H7 (cell line): Measurements from ENCODE around the gene TLR5. TPM values are rescaled to one million over a fixed set of nuclear protein-coding genes. Genes with fewer than 3 reads are reported as not detected.

Experiments used
- DNase-seq: peaks from one replicate; pipeline ENCODE4 v3.0.0; 2012
- H3K27me3 ChIP-seq: 2 replicates; pipeline ENCODE4 v1.6.0; 2011; ENCODE audit warnings: mild to moderate bottlenecking, low read length; ENCODE audit not compliant: control insufficient read depth, insufficient read depth
- H3K36me3 ChIP-seq: replicated peaks from 2 replicates; pipeline ENCODE4 v1.5.1; 2011; ENCODE audit warnings: low read length; ENCODE audit not compliant: control insufficient read depth, insufficient read depth
- H3K4me3 ChIP-seq: 2 replicates; pipeline ENCODE4 v1.5.1; 2011; ENCODE audit warnings: low read depth, mild to moderate bottlenecking, control low read depth, low read length, moderate library complexity; ENCODE audit not compliant: insufficient read depth
- total RNA-seq: library from RNA; depleted of rRNA; stranded (reverse); fragments of >200 nt; shearing (Covaris generic); gene quantifications from 2 replicates; pipeline ENCODE4 v1.2.3, GENCODE V29; 2014; rRNA removed

TLR5 gene
- total RNA-seq, 1 experiment from 2014 or later = 0.17 TPM

DNA sequence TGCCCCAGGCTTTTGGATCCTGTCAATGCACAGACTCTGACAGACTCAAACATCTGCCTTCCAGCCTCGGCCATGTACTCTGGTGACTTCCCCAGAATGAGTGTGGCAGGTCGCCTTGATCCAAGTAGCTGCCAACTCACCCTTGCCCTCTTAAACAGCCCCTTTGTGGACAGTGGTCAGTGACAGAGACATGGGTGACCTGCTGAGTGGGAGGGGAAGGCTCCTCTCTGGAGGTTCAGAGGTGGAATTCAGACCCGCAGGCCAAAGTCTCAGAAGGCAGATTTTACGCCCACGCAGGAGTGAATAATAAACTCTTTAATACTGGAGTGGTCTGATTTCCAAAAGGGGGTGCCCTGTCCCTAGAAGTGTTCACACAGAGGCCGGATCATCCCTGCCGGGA is 63.5 kb downstream of the TLR5 start:
- DNase-seq = no peak
- Histone ChIP-seq H3K4me3 (no peak overlapping the region), H3K27me3 (no peaks in the 10 kb centered on the region; the same call in none of the 2 replicates), H3K36me3 (no peaks in the 10 kb centered on the region)

- no peaks in the 10 kb centered on the region for H3K36me3 ChIP-seq
- H3K27me3 ChIP-seq = no peaks in the 10 kb centered on the region; the same call in none of the 2 replicates
- DNase-seq = peak; percentile 59
- no peak overlapping the region for H3K4me3 ChIP-seq
These were observed 65.7 kb downstream of the TLR5 start for GRCh38 chr1:223077247-223077833.

- no peak for DNase-seq
- no peak overlapping the region for H3K4me3 ChIP-seq
- H3K36me3 ChIP-seq = no peaks in the 10 kb centered on the region
- H3K27me3 ChIP-seq = no peaks in the 10 kb centered on the region; the same call in none of the 2 replicates
These were observed 66.7 kb downstream of the TLR5 start for GRCh38 chr1:223076362-223076761.

GRCh38 chr1:223075834-223076233 is 67.2 kb downstream of the TLR5 start:
- no peak for DNase-seq
- Histone ChIP-seq H3K27me3 (no peaks in the 10 kb centered on the region; the same call in none of the 2 replicates), H3K36me3 (no peaks in the 10 kb centered on the region), H3K4me3 (no peak overlapping the region)

DNA sequence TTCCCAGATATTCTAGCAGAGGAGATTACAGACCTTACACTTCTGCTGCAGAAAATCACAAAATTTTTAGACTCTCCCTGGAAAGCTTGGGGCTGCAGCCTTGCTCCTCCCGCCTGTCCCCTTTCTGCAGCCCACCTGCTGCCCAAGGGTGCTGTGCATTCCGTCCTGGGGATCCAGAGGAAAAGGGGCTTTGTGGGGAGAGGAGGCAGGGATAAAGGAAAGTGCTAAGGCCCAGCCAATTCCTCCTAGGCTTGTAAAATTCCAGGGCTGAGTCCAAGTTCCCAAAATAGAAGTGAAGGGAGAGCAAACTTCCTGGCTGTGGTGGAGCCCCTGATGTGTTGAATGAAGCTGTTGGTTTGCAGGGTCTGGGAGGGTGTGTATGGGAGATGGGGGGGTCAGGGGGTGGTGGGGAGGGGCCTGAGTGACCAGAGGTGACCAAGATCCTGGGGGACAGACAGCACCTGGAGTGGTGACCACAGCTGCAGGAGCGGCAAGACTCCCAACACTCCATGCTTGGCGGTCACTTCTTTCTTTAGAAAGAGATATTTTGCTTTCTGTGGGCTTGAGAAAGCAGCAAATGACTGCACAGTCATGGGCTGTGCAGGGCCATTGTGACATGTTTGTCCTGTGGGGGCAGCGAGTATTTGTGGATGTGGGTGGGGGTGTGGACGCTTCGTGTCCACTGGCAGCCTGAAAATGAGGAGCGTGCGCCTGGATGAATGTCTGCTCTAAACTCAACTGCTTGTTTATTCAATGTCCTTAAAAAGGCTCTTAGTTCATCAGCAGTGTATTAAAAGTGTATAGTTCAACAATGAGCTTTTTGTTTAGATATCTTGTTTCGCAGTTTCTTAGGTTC is 68.4 kb downstream of the TLR5 start:
- peak; percentile 62 for DNase-seq
- no peaks in the 10 kb centered on the region; the same call in none of the 2 replicates for H3K27me3 ChIP-seq
- no peaks in the 10 kb centered on the region for H3K36me3 ChIP-seq
- H3K4me3 ChIP-seq = no peak overlapping the region

GRCh38 chr1:223068900-223069665 is 74.0 kb downstream of the TLR5 start:
- no peak overlapping the region for H3K4me3 ChIP-seq
- no peak for DNase-seq
- H3K27me3 ChIP-seq = no peaks in the 10 kb centered on the region
- no peaks in the 10 kb centered on the region for H3K36me3 ChIP-seq

DNA sequence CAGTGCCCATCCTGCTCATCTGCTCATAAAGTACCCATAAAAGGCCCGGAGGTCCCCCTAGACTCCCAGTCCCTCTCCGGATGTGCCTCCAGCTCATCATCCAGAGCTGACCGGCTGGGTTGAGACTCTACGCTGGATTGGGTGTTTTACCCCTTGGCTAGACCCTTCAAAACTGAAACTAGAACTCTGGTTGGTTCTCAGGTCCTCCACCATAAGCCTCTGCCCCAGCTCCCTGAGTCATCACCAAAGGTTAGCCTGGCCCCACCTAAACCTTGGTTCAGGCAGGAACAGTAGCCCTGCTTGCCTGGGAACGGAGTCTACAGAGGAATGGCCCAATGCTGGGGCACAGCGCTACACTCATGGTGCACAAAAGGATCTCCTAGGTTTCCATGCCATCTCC is 75.1 kb downstream of the TLR5 start:
- no peak for DNase-seq
- Histone ChIP-seq H3K4me3 (no peak overlapping the region), H3K27me3 (no peaks in the 10 kb centered on the region), H3K36me3 (no peaks in the 10 kb centered on the region)

GRCh38 chr1:223066415-223066814 is 76.6 kb downstream of the TLR5 start:
- DNase-seq = no peak
- Histone ChIP-seq H3K4me3 (no peak overlapping the region), H3K36me3 (no peaks in the 10 kb centered on the region), H3K27me3 (no peaks in the 10 kb centered on the region)

DNA sequence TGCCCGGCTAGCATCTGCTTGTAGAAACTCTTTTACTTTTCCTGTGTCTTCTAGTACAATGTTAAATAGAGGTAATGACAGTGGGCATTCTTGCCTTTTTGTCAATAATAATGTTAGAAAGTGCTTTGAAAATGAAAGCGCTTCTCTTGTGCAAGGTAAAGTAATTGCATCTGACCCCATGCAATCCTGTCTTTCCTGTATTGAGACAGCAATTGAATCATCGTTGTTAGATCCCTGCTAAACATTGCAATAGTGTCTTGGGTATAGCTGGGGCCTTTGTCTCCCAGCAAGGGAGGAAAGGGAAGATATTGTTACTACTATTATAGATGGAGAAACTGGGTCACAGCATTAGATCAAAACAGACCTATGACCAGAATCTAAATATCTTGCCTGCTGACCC is 80.9 kb downstream of the TLR5 start:
- H3K36me3 ChIP-seq = no peaks in the 10 kb centered on the region
- no peaks in the 10 kb centered on the region for H3K27me3 ChIP-seq
- no peak overlapping the region for H3K4me3 ChIP-seq
- DNase-seq = no peak

DNA sequence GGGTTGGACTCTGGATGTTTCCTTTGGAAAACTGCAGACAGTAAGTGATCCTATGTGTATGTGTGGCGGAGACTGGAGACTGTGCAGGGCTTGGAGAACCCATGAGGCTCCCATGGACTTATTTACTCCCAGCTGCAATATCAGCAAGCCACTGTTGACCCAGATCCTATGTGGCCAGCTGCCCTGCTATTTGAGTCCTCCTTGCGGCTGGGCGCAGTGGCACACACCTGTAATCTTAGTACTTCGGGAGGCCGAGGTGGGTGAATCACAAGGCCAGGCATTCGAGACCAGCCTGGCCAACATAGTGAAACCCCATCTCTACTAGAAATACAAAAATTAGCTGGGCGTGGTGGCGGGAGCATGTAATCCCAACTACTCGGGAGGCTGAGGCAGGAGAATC is 83.5 kb downstream of the TLR5 start:
- no peaks in the 10 kb centered on the region for H3K36me3 ChIP-seq
- H3K27me3 ChIP-seq = no peaks in the 10 kb centered on the region

More for the DNA sequence above, 83.5 kb downstream of the TLR5 start:
- no peak for DNase-seq
- no peak overlapping the region for H3K4me3 ChIP-seq

Other genes with a start within 250 kb of the TLR5 start
- 0.07 and 4.1 TPM in 2 replicates for gene SUSD4, start 220.9 kb upstream of the TLR5 start, total RNA-seq